ENCODE data around the gene PRKX.

DNA sequence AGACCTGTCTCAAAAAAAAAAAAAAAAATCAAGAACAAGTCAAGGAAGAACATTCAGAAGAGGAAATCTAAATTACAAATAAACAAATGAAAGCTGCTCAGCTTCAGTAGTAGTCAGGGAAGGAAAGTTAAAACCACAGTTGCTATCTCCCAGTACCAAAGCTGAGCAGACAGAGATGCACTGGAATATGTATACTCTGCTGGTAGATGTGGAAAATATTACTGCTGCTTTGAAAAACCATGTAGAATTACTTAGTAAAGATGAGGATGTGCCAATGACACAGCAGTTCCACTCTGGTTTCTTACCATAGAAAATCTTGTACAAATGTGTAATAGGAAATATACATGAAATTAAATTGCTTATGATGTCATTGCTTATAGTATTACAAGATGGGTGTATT, 25.1 kb upstream of the PRKX start:
- TF ChIP-seq ATF2 (IDR thresholded peaks at IDR 0.05; ENCODE audit: low read length) (no peak), HDAC6 (IDR thresholded peaks at IDR 0.05; ENCODE audit: low read depth, low read length) (no peak), TBP (IDR thresholded peaks at IDR 0.05; ENCODE audit: low read depth, low read length) (no peak), EZH2 (IDR thresholded peaks at IDR 0.05; ENCODE audit: low read depth, low read length, severe bottlenecking) (no peak), ATF3 (IDR thresholded peaks at IDR 0.05; ENCODE audit: insufficient read depth, low read depth, low read length) (no peak), YY1 (IDR thresholded peaks at IDR 0.05; ENCODE audit: low read depth, low read length) (no peak), SP4 (IDR thresholded peaks at IDR 0.05; ENCODE audit: low read length) (no peak), SP1 (IDR thresholded peaks at IDR 0.05; ENCODE audit: low read depth, low read length) (no peak)
- TF ChIP-seq, protein P1, sequence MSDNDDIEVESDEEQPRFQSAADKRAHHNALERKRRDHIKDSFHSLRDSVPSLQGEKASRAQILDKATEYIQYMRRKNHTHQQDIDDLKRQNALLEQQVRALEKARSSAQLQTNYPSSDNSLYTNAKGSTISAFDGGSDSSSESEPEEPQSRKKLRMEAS (IDR thresholded peaks at IDR 0.05): no peak
- TF ChIP-seq, protein P2, sequence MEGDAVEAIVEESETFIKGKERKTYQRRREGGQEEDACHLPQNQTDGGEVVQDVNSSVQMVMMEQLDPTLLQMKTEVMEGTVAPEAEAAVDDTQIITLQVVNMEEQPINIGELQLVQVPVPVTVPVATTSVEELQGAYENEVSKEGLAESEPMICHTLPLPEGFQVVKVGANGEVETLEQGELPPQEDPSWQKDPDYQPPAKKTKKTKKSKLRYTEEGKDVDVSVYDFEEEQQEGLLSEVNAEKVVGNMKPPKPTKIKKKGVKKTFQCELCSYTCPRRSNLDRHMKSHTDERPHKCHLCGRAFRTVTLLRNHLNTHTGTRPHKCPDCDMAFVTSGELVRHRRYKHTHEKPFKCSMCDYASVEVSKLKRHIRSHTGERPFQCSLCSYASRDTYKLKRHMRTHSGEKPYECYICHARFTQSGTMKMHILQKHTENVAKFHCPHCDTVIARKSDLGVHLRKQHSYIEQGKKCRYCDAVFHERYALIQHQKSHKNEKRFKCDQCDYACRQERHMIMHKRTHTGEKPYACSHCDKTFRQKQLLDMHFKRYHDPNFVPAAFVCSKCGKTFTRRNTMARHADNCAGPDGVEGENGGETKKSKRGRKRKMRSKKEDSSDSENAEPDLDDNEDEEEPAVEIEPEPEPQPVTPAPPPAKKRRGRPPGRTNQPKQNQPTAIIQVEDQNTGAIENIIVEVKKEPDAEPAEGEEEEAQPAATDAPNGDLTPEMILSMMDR (IDR thresholded peaks at IDR 0.05; ENCODE audit: control extremely low read depth in 1 of 3, insufficient read depth in 1 of 3, low read depth in 1 of 3, low read length in 3 of 3): no peak
